Activated CD4-positive, alpha-beta T cell treated with anti-CD3 and anti-CD28 coated beads, Interleukin-2, amount 50 U/mL, for 24 hours (primary cell): ENCODE results near the gene CNN2.

Experiments used
- DNase-seq, 2 donors: peaks; one replicate each; pipeline ENCODE4 v3.0.0-alpha.2; 2020; ENCODE audit warnings: low read depth in 1 of 2, low spot score in 1 of 2

Gene CNN2

GRCh38 chr19:995051-995827 lies 31.2 kb upstream of the CNN2 start:
- DNase-seq, result no peak

- DNase-seq, result peak; percentile 44 to 49
These were observed 30.2 kb upstream of the CNN2 start for GRCh38 chr19:996051-996838.

- no peak for DNase-seq
These were observed 28.3 kb upstream of the CNN2 start for GRCh38 chr19:998064-998463.

GRCh38 chr19:999379-999719 lies 27.1 kb upstream of the CNN2 start:
- DNase-seq, result no peak

- peak; percentile 44 to 60 for DNase-seq
These were observed 26.3 kb upstream of the CNN2 start, which contains the start of gene GRIN3B for GRCh38 chr19:1000095-1000494. TSS of gene GRIN3B (plus strand) at chr19:1000419. CDS start at chr19:1000438, 19 bp downstream.

- no peak for DNase-seq
These were observed 25.5 kb upstream of the CNN2 start for GRCh38 chr19:1000591-1001537.

GRCh38 chr19:1001538-1002166 lies 24.8 kb upstream of the CNN2 start:
- DNase-seq, result peak; percentile 51 to 59

- no peak for DNase-seq
These were observed 23.8 kb upstream of the CNN2 start for GRCh38 chr19:1002600-1002999.

- no peak for DNase-seq
These were observed 23.1 kb upstream of the CNN2 start for GRCh38 chr19:1003283-1003682.

- DNase-seq, result no peak
These were observed 22.1 kb upstream of the CNN2 start for GRCh38 chr19:1004204-1004802.

GRCh38 chr19:1004803-1005664 lies 21.4 kb upstream of the CNN2 start:
- no peak for DNase-seq

GRCh38 chr19:1006711-1007398 lies 19.6 kb upstream of the CNN2 start:
- DNase-seq, result no peak

- no peak for DNase-seq
These were observed 18.8 kb upstream of the CNN2 start for GRCh38 chr19:1007399-1008251.

- no peak for DNase-seq
These were observed 18.0 kb upstream of the CNN2 start for GRCh38 chr19:1008268-1009040.

- no peak for DNase-seq
These were observed 17.1 kb upstream of the CNN2 start for GRCh38 chr19:1009041-1009980.

- DNase-seq, result no peak
These were observed 16.3 kb upstream of the CNN2 start for GRCh38 chr19:1009981-1010538.
